Muscle layer of colon (tissue), 2 donors: Measurements from ENCODE around the gene CCDC144A.
"Not testable (repeated sequence)": the region's sequence is repeated elsewhere in the genome, so short reads cannot be mapped to it uniquely, and the experiment has no call there.

Experiments used
- H3K27ac ChIP-seq: one replicate; pipeline ENCODE4 v1.7.0; 2013; ENCODE audit warnings: low read depth, mild to moderate bottlenecking, low read length, moderate library complexity
- H3K27me3 ChIP-seq, 2 donors: one replicate each; pipeline ENCODE4 v1.7.0; 2013; ENCODE audit warnings: low read length in 2 of 2, mild to moderate bottlenecking in 2 of 2; ENCODE audit not compliant: insufficient read depth in 2 of 2, control insufficient read depth in 1 of 2
- H3K36me3 ChIP-seq: one replicate; pipeline ENCODE4 v1.7.0; 2013; ENCODE audit warnings: mild to moderate bottlenecking, low read length; ENCODE audit not compliant: insufficient read depth
- H3K4me1 ChIP-seq: one replicate; pipeline ENCODE4 v1.7.0; 2013; ENCODE audit warnings: mild to moderate bottlenecking, low read length; ENCODE audit not compliant: insufficient read depth
- H3K4me3 ChIP-seq, 2 donors: one replicate each; pipeline ENCODE4 v1.7.0; 2013; ENCODE audit warnings: low read length in 2 of 2, low read depth in 1 of 2, mild to moderate bottlenecking in 1 of 2, moderate library complexity in 1 of 2
- H3K9ac ChIP-seq: one replicate; pipeline ENCODE4 v1.7.0; 2013; ENCODE audit warnings: low read length
- H3K9me3 ChIP-seq: one replicate; pipeline ENCODE4 v1.7.0; 2013; ENCODE audit warnings: mild to moderate bottlenecking, low read length
- donor health status: abdominal sarcoma.
- donor health status: Adenocarcinoma of cecum.

Gene CCDC144A

GRCh38 chr17:16822133-16822532, 132.1 kb downstream of the CCDC144A start:
- H3K36me3 ChIP-seq, H3K4me3 ChIP-seq, H3K9me3 ChIP-seq, H3K27ac ChIP-seq, H3K9ac ChIP-seq, H3K27me3 ChIP-seq: not testable (repeated sequence)
- H3K4me1 ChIP-seq = peaks cover 19% of the 10 kb centered on the region

DNA sequence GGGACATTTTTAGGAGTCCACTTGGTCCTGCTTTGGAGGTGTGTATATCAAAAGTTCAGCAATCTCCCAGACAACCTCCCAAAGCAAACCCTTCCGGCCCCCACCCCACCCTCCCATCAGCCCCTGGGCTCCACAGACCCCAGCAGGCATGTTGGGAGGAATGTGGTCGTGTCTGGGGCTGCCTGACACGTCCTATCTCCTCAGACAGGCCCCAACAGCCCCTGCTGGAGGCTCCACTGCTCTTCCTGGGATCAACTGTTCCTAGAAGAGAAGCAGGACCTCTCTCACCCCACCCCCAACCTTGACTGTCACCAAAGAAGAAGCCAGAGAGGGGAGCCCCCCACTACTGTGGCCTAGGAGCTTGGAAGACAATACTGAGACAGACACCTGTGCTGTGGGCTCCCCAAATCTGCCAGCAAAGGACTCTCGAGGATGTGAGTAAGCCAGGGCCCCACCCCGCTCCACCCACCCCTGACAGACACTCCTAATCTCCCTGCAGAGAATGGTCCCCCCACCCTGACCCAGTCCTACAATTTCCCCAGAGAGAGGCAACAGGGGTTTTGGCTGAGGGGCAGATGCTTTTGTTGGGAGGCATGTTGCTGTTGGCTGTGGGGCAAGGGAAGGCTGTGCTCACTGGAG, 133.8 kb downstream of the CCDC144A start:
- not testable (repeated sequence) for H3K27ac ChIP-seq, H3K36me3 ChIP-seq, H3K9ac ChIP-seq, H3K9me3 ChIP-seq, H3K4me3 ChIP-seq, H3K27me3 ChIP-seq
- H3K4me1 ChIP-seq = peaks cover 19% of the 10 kb centered on the region
